Retinal pigment epithelial cell (primary cell): ENCODE measurements around the gene ZNF697.

Source experiments
- DNase-seq: peaks from one replicate; pipeline ENCODE4 v3.0.0-alpha.2; 2010; ENCODE audit warnings: low read depth
- H3K4me3 ChIP-seq: 2 replicates; pipeline ENCODE4 v1.5.1; 2011; ENCODE audit warnings: mild to moderate bottlenecking, low read length, control low read depth, moderate library complexity
- CTCF ChIP-seq: conservative IDR thresholded peaks from 2 replicates; pipeline ENCODE4 v1.5.1; 2011; ENCODE audit warnings: low read depth, low read length, control low read depth, inconsistent platforms

ZNF697 gene

GRCh38 chr1:119639109-119639508 is 9.0 kb downstream of the ZNF697 start:
- no peak for TF ChIP-seq CTCF
- DNase-seq, result no peak

GRCh38 chr1:119637710-119638109 is 10.4 kb downstream of the ZNF697 start:
- no peak for DNase-seq
- TF ChIP-seq CTCF, result no peak

More at GRCh38 chr1:119639109-119639508, 9.0 kb downstream of the ZNF697 start:
- H3K4me3 ChIP-seq, result no peak overlapping the region

GRCh38 chr1:119636491-119637089 is 11.5 kb downstream of the ZNF697 start:
- no peak for DNase-seq
- H3K4me3 ChIP-seq, result no peak overlapping the region
- no peak for TF ChIP-seq CTCF

More at GRCh38 chr1:119637710-119638109, 10.4 kb downstream of the ZNF697 start:
- no peak overlapping the region for H3K4me3 ChIP-seq

GRCh38 chr1:119635811-119636390 is 12.2 kb downstream of the ZNF697 start:
- DNase-seq, result no peak
- TF ChIP-seq CTCF, result no peak
- H3K4me3 ChIP-seq, result no peak overlapping the region

DNA sequence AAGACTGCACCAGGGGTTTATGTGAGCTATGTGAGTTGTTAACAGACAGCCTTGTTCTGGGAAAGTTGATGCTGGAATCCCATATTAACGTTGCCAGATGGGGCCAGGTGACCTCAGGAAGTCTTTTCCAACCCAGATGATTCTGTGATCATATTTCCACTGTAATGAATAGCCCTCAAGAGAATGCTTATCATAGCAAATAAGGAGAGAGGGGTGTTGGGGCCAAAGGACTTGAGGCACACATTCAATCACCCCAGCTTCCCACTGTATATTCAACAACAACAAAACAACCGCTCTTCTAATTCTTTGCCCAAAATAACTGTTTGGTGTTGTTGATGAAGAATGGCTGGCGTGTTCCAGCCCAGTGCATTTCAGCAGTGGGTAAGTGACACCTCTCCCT is 14.1 kb downstream of the ZNF697 start:
- TF ChIP-seq CTCF, result no peak
- no peak for DNase-seq
- no peak overlapping the region for H3K4me3 ChIP-seq

DNA sequence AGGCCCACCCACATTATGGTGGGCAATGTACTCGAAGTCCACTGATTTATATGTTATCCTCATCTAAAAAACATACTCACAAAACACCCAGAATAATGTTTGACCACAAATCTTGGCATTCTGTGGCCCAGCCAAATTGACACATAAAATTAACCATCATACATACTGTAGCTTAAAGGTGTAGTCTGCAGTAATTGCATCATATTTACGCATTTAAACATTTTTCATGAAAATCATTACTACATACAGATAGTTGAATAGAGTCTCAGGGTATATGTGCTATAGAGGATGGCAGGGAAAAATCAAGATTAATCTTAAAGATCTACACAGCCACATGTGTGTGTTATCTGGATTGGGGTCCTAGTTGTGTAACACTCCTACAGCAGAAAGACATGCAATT is 14.5 kb downstream of the ZNF697 start:
- no peak for TF ChIP-seq CTCF
- H3K4me3 ChIP-seq, result no peak overlapping the region
- no peak for DNase-seq

DNA sequence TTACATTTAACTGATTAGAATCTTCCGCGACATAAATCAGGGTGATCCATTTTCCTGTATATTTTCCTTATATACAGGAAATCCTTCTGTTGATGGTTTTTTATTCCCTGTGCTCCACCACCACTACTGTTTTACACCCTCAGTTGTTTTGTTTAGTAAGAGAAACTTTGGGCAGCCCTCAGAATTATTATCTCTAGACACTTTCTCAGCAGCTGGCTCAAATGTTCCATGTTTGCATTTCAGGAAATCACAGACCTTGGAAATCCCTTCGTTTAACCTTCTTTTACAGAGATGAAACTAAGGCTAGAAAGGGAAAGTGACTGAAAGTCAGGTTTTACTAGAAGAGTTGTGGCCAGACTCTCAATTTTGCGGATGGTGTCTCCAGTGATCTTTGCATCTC is 15.2 kb downstream of the ZNF697 start:
- H3K4me3 ChIP-seq, result no peak overlapping the region
- DNase-seq, result no peak
- TF ChIP-seq CTCF, result no peak
